Renal cortex interstitium (tissue), 15 donors: ENCODE data around the gene FCN3. TPM values are rescaled to one million over a fixed set of nuclear protein-coding genes. Genes with fewer than 3 reads are reported as not detected.
"Not testable (repeated sequence)": the region's sequence is repeated elsewhere in the genome, so short reads cannot be mapped to it uniquely, and the experiment has no call there.

ENCODE experiments used
- DNase-seq, 11 donors: peaks; one replicate each; pipeline ENCODE4 v3.0.0-alpha.2; 2013; ENCODE audit warnings: low read depth in 9 of 11, low spot score in 4 of 11; ENCODE audit errors: extremely low read depth in 1 of 11
- long read RNA-seq, 16 experiments: transcript quantifications; one replicate each; lab custom pipeline, GENCODE V29; 2026
- polyA plus RNA-seq, 3 donors: library from polyadenylated mRNA; unstranded; fragments of 120-200 nt; gene quantifications; one replicate each; pipeline ENCODE4 v1.2.1, GENCODE V29; 2013; ENCODE audit not compliant: insufficient read length in 3 of 3

The FCN3 gene
- 1 to 10 TPM; 2.6 to 3.3 (median 2.9) TPM for polyA plus RNA-seq
- long read RNA-seq, donor 1, partial matches to known transcripts, result 0 of 2 reads
- long read RNA-seq, donor 1, other reads (novel, unspliced or antisense), result 0 of 2 reads
- long read RNA-seq, donor 2, partial matches to known transcripts, result 0 of 3 reads
- long read RNA-seq, donor 2, other reads (novel, unspliced or antisense), result 0 of 3 reads
- long read RNA-seq, donor 3, partial matches to known transcripts, result 0 of 2 reads
- long read RNA-seq, donor 3, other reads (novel, unspliced or antisense), result 0 of 2 reads
- long read RNA-seq, donor 4, result 0 reads
- long read RNA-seq, donor 5, result 0 reads
- long read RNA-seq, donor 6, partial matches to known transcripts, result 0 of 1 reads
- long read RNA-seq, donor 6, other reads (novel, unspliced or antisense), result 0 of 1 reads
- long read RNA-seq, donor 7, result 0 reads
- long read RNA-seq, donor 8, result 0 reads
- long read RNA-seq, donor 9, result 0 reads
- long read RNA-seq, donor 10, result 0 reads
- long read RNA-seq, donor 11, result 0 reads
- long read RNA-seq, donor 12, partial matches to known transcripts, result 0 of 1 reads
- long read RNA-seq, donor 12, other reads (novel, unspliced or antisense), result 0 of 1 reads
- long read RNA-seq, donor 13, partial matches to known transcripts, result 0 of 3 reads
- long read RNA-seq, donor 13, other reads (novel, unspliced or antisense), result 0 of 3 reads
- long read RNA-seq, donor 14, partial matches to known transcripts, result 0 of 1 reads
- long read RNA-seq, donor 14, other reads (novel, unspliced or antisense), result 0 of 1 reads
- long read RNA-seq, donor 15, result 0 reads
- long read RNA-seq, donor 16, partial matches to known transcripts, result 0 of 1 reads
- long read RNA-seq, donor 16, other reads (novel, unspliced or antisense), result 0 of 1 reads

GRCh38 chr1:27374362-27375086, at the start of gene FCN3:
Gene FCN3, minus strand, starts transcription at chr1:27374824. Its CDS starts 6 bp downstream, at chr1:27374818.
- no peak for DNase-seq

GRCh38 chr1:27423709-27424108, 49.1 kb upstream of the FCN3 start:
- DNase-seq, result no peak

- peak in 6 of 11 donors; percentile 40 to 73 (median 56) for DNase-seq
Measured at GRCh38 chr1:27418326-27419185, 43.9 kb upstream of the FCN3 start.

- no peak for DNase-seq
Measured at GRCh38 chr1:27417713-27418112, 43.1 kb upstream of the FCN3 start.

GRCh38 chr1:27416387-27417111, 41.9 kb upstream of the FCN3 start:
- no peak for DNase-seq

- DNase-seq, result no peak
Measured at GRCh38 chr1:27414091-27414490, 39.5 kb upstream of the FCN3 start.

GRCh38 chr1:27413004-27413403, 38.4 kb upstream of the FCN3 start:
- no peak for DNase-seq

- DNase-seq, result no peak
Measured at GRCh38 chr1:27412502-27412901, 37.9 kb upstream of the FCN3 start.

- no peak for DNase-seq
Measured at GRCh38 chr1:27410709-27411108, 36.1 kb upstream of the FCN3 start.

- no peak for DNase-seq
Measured at GRCh38 chr1:27409669-27410068, 35.0 kb upstream of the FCN3 start.

- DNase-seq, result no peak
Measured at GRCh38 chr1:27408151-27408550, 33.5 kb upstream of the FCN3 start.

GRCh38 chr1:27406791-27407190, 32.2 kb upstream of the FCN3 start:
- DNase-seq, result not testable (repeated sequence)

GRCh38 chr1:27406362-27406680, 31.7 kb upstream of the FCN3 start:
- no peak for DNase-seq

GRCh38 chr1:27405598-27406361, 31.2 kb upstream of the FCN3 start:
- DNase-seq, result not testable (repeated sequence)

- no peak for DNase-seq
Measured at GRCh38 chr1:27405074-27405473, 30.4 kb upstream of the FCN3 start.

GRCh38 chr1:27403931-27404330, 29.3 kb upstream of the FCN3 start:
- DNase-seq, result no peak

GRCh38 chr1:27403065-27403726, 28.6 kb upstream of the FCN3 start:
- peak in 1 of 11 donors; percentile 43 for DNase-seq
